Hepatocyte (in vitro differentiated cells): ENCODE data around the gene PHF21B.

ENCODE experiments used
- CTCF ChIP-seq: fragments of 200-600 bp; sonication (generic); IDR thresholded peaks from 2 replicates; pipeline ENCODE4 v1.5.1; 2016; ENCODE audit warnings: antibody characterized with exemption, mild to moderate bottlenecking; ENCODE audit not compliant: poor library complexity
- EZH2 ChIP-seq: fragments of 200-600 bp; sonication (generic); IDR thresholded peaks from 2 replicates; pipeline ENCODE4 v1.6.1; 2016; ENCODE audit warnings: antibody characterized with exemption, mild to moderate bottlenecking, borderline replicate concordance
- EZH2phosphoT487 ChIP-seq: fragments of 200-600 bp; sonication (generic); IDR thresholded peaks from one replicate; pipeline ENCODE4 v1.6.1; 2018; ENCODE audit warnings: antibody characterized with exemption, mild to moderate bottlenecking, low read depth, moderate library complexity; ENCODE audit not compliant: unreplicated experiment, severe bottlenecking

GRCh38 chr22:45019861-45020655 is 10.3 kb upstream of the PHF21B start:
- TF ChIP-seq CTCF (no peak), EZH2 (no peak), EZH2phosphoT487 (no peak)
